ENCODE results near the gene ALKBH5. TPM values are rescaled to one million over a fixed set of nuclear protein-coding genes. Genes with fewer than 3 reads are reported as not detected.

Gene ALKBH5
- polyA plus RNA-seq, 1 of the 3 experiments (the other 2 are of a cell fraction): 41.0 TPM

GRCh38 chr17:18237461-18237860, 53.8 kb downstream of the ALKBH5 start:
- Histone ChIP-seq H3K9me3 (no peaks in the 10 kb centered on the region), H3K4me1 (ENCODE audit: control insufficient read depth in 1 of 2, insufficient read depth in 2 of 2, low read depth in 1 of 2, low read length in 1 of 2) (peaks cover 0 to 6% of the 10 kb centered on the region in 2 experiments; a peak in 2 of 4 replicates), H3K4me3 (ENCODE audit: low read depth in 2 of 2, low read length in 1 of 2) (no peak overlapping the region), H3K9me2 (no peaks in the 10 kb centered on the region), H4K20me1 (ENCODE audit: insufficient read depth) (no peaks in the 10 kb centered on the region), H2AFZ (ENCODE audit: low read depth) (no peak overlapping the region), H3K79me2 (ENCODE audit: insufficient read depth) (0 out of 2 replicates have a peak, but pooled peaks cover 3% of the 10 kb centered on the region), H3K36me3 (replicated peaks in 1 of 2; ENCODE audit: control insufficient read depth in 1 of 2, insufficient read depth in 2 of 2, low read length in 1 of 2) (peaks cover 0 to 37% of the 10 kb centered on the region in 2 experiments), H3F3A (replicated peaks; ENCODE audit: insufficient read depth) (peaks cover 4% of the 10 kb centered on the region), H3K4me2 (no peak overlapping the region), H3K27me3 (ENCODE audit: insufficient read depth) (no peaks in the 10 kb centered on the region), H3K9ac (no peak overlapping the region), H3K27ac (ENCODE audit: low read depth in 2 of 2, low read length in 1 of 2) (no peak overlapping the region)
- TF ChIP-seq CHD2 (IDR thresholded peaks at IDR 0.05; ENCODE audit: low read length, partially characterized antibody) (no peak), GATA2 (CRISPR knock-in tag; IDR thresholded peaks at IDR 0.05) (no peak), RCOR1 (IDR thresholded peaks at IDR 0.05; ENCODE audit: low read length) (no peak), SMC3 (IDR thresholded peaks at IDR 0.05; ENCODE audit: low read depth, low read length) (no peak), RAD21 (IDR thresholded peaks at IDR 0.05; ENCODE audit: low read length) (no peak)
- TF ChIP-seq, protein P1, sequence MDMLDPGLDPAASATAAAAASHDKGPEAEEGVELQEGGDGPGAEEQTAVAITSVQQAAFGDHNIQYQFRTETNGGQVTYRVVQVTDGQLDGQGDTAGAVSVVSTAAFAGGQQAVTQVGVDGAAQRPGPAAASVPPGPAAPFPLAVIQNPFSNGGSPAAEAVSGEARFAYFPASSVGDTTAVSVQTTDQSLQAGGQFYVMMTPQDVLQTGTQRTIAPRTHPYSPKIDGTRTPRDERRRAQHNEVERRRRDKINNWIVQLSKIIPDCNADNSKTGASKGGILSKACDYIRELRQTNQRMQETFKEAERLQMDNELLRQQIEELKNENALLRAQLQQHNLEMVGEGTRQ (IDR thresholded peaks at IDR 0.05; ENCODE audit: borderline replicate concordance, low read depth, low read length): no peak
- whole genome bisulfite sequencing (ENCODE audit: low lambda C conversion rate): 100% methylated on average over 4 of the region's 20 CpGs
- DNase-seq: no peak
- POLR2A ChIA-PET: no interaction called here
- CTCF ChIA-PET: interaction anchor here (4.4 kb wide), 1 partner anchor 10 kb away, joined by 26 read pairs; no protein-coding TSS in a partner anchor

DNA sequence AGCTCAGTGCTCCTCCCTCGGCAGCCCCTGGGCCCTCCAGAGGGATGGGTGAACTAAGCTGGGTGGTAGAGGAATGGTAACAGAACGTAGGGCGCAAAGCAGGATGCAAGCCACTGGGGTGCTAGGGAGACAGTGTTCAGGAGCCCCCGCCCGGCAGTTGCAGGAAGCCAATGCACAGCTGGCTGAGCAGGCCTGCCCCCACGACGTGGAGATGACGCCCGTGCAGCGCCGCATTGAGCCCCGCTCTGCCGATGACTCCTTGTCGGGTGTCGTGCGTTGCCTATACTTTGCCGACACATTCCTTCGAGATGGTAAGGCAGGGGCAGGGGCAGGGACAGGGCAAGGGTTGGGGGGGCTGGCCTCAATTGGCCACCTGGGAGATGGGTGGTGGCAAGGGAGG, 54.7 kb downstream of the ALKBH5 start:
- no peak for DNase-seq
- H2AFZ ChIP-seq (ENCODE audit: low read depth): no peak overlapping the region
- ChIA-PET CTCF (interaction anchor here (4.4 kb wide), 1 partner anchor 10 kb away, joined by 26 read pairs; no protein-coding TSS in a partner anchor), POLR2A (no interaction called here)
- H4K20me1 ChIP-seq (ENCODE audit: insufficient read depth): no peaks in the 10 kb centered on the region
- H3K9me2 ChIP-seq: no peaks in the 10 kb centered on the region
- H3K36me3 ChIP-seq (replicated peaks in 1 of 2; ENCODE audit: control insufficient read depth in 1 of 2, insufficient read depth in 2 of 2, low read length in 1 of 2): peaks cover 0 to 37% of the 10 kb centered on the region in 2 experiments
- no peak overlapping the region for H3K9ac ChIP-seq
- H3K4me1 ChIP-seq (ENCODE audit: control insufficient read depth in 1 of 2, insufficient read depth in 2 of 2, low read depth in 1 of 2, low read length in 1 of 2): peaks cover 0 to 6% of the 10 kb centered on the region in 2 experiments; a peak in 2 of 4 replicates
- no peaks in the 10 kb centered on the region for H3K79me2 ChIP-seq (ENCODE audit: insufficient read depth)
- TF ChIP-seq, protein P2, sequence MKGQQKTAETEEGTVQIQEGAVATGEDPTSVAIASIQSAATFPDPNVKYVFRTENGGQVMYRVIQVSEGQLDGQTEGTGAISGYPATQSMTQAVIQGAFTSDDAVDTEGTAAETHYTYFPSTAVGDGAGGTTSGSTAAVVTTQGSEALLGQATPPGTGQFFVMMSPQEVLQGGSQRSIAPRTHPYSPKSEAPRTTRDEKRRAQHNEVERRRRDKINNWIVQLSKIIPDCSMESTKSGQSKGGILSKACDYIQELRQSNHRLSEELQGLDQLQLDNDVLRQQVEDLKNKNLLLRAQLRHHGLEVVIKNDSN (IDR thresholded peaks at IDR 0.05; ENCODE audit: borderline replicate concordance, low read depth): no peak
- TF ChIP-seq RFX5 (IDR thresholded peaks at IDR 0.05; ENCODE audit: low read length) (no peak), FOSL2 (IDR thresholded peaks at IDR 0.05; ENCODE audit: borderline replicate concordance, low read depth) (no peak), TAF1 (IDR thresholded peaks at IDR 0.05; ENCODE audit: borderline replicate concordance, low read depth, low read length) (no peak)
- no peaks in the 10 kb centered on the region for H3K9me3 ChIP-seq
- H3K27me3 ChIP-seq (ENCODE audit: insufficient read depth): no peaks in the 10 kb centered on the region
- WGBS (ENCODE audit: low lambda C conversion rate): 90% methylated on average over 5 of the region's 18 CpGs
- H3K4me2 ChIP-seq: no peak overlapping the region
- H3K4me3 ChIP-seq (ENCODE audit: low read depth in 2 of 2, low read length in 1 of 2): no peak overlapping the region
- no peak overlapping the region for H3K27ac ChIP-seq (ENCODE audit: low read depth in 2 of 2, low read length in 1 of 2)
- peaks cover 4% of the 10 kb centered on the region for H3F3A ChIP-seq (replicated peaks; ENCODE audit: insufficient read depth)
